Neutrophil (primary cell): Measurements from ENCODE around the gene MKRN1.
"Not testable (repeated sequence)": the region's sequence is repeated elsewhere in the genome, so short reads cannot be mapped to it uniquely, and the experiment has no call there.

Experiments
- H3K27ac ChIP-seq: fragments of 200-600 bp; sonication (generic); 2 replicates; pipeline ENCODE4 v1.5.1; 2016; ENCODE audit warnings: mild to moderate bottlenecking, moderate library complexity
- H3K27me3 ChIP-seq: fragments of 200-600 bp; sonication (generic); 2 replicates; pipeline ENCODE4 v1.6.0; 2016; ENCODE audit warnings: mild to moderate bottlenecking
- H3K36me3 ChIP-seq: fragments of 200-600 bp; sonication (generic); 2 replicates; pipeline ENCODE4 v1.5.1; 2017
- H3K4me1 ChIP-seq, 2 experiments: fragments of 200-600 bp in 1 of 2; sonication (generic) in 1 of 2; 1 replicate in 1 of 2; 2 replicates in 1 of 2; pipeline versions ENCODE4 v1.5.1 to v1.6.1; 2013 to 2016; ENCODE audit warnings: low read depth in 1 of 2, low read length in 1 of 2, mild to moderate bottlenecking in 1 of 2, moderate library complexity in 1 of 2; ENCODE audit not compliant: control insufficient read depth in 1 of 2, insufficient read depth in 1 of 2
- H3K4me3 ChIP-seq, 2 experiments: fragments of 200-600 bp in 1 of 2; sonication (generic) in 1 of 2; 1 replicate in 1 of 2; 2 replicates in 1 of 2; pipeline ENCODE4 v1.5.1; 2013 to 2016; ENCODE audit warnings: low read depth in 1 of 2, low read length in 1 of 2, mild to moderate bottlenecking in 1 of 2, moderate library complexity in 1 of 2
- H3K9me3 ChIP-seq: fragments of 200-600 bp; sonication (generic); 2 replicates; pipeline ENCODE4 v1.5.1; 2016
- TF ChIP-seq, protein P1 (sequence below): fragments of 200-600 bp; sonication (generic); IDR thresholded peaks from 2 replicates; pipeline ENCODE4 v1.5.1; 2016; ENCODE audit warnings: antibody characterized with exemption

Gene MKRN1

GRCh38 chr7:140506788-140507464 is 27.6 kb upstream of the MKRN1 start:
- Histone ChIP-seq H3K9me3 (no peaks in the 10 kb centered on the region), H3K27me3 (peaks cover 4% of the 10 kb centered on the region), H3K36me3 (no peaks in the 10 kb centered on the region), H3K27ac (no peak overlapping the region), H3K4me3 (no peak overlapping the region), H3K4me1 (no peaks in the 10 kb centered on the region)
- TF ChIP-seq, protein P1, sequence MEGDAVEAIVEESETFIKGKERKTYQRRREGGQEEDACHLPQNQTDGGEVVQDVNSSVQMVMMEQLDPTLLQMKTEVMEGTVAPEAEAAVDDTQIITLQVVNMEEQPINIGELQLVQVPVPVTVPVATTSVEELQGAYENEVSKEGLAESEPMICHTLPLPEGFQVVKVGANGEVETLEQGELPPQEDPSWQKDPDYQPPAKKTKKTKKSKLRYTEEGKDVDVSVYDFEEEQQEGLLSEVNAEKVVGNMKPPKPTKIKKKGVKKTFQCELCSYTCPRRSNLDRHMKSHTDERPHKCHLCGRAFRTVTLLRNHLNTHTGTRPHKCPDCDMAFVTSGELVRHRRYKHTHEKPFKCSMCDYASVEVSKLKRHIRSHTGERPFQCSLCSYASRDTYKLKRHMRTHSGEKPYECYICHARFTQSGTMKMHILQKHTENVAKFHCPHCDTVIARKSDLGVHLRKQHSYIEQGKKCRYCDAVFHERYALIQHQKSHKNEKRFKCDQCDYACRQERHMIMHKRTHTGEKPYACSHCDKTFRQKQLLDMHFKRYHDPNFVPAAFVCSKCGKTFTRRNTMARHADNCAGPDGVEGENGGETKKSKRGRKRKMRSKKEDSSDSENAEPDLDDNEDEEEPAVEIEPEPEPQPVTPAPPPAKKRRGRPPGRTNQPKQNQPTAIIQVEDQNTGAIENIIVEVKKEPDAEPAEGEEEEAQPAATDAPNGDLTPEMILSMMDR = no peak

GRCh38 chr7:140501966-140502365 is 22.7 kb upstream of the MKRN1 start:
- H3K27me3 ChIP-seq = no peaks in the 10 kb centered on the region
- H3K36me3 ChIP-seq = no peaks in the 10 kb centered on the region
- no peak overlapping the region for H3K4me3 ChIP-seq
- TF ChIP-seq, protein P1 = no peak
- H3K9me3 ChIP-seq = no peaks in the 10 kb centered on the region
- no peaks in the 10 kb centered on the region for H3K4me1 ChIP-seq
- H3K27ac ChIP-seq = no peak overlapping the region

GRCh38 chr7:140497807-140498206 is 18.5 kb upstream of the MKRN1 start:
- not testable (repeated sequence) for H3K9me3 ChIP-seq, H3K4me3 ChIP-seq, H3K36me3 ChIP-seq, H3K4me1 ChIP-seq, H3K27me3 ChIP-seq, H3K27ac ChIP-seq

DNA sequence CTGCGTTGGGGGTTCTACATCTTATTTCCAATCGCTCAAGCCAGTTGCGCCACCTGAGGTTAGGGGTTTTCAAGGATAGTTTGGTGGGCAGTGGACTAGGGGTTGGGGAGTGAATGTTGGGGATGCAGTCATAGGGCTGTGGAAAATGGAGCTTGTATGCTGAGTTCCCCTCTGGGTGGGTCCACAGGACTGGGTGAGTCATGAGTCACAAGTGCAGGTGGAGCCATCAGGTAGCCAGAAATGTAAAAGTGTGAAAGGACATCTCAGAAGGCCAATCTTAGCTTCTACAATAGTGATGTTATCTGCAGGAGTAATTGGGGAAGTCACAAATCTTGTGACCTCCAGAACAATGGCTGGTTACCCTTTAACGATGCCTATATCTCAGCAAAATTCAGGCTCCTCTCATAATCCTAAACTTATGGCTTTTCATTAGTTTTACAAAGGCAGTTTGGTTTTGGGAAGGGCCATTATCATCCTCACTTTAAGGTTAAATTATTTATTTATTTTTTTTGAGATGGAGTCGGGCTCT is 18.0 kb upstream of the MKRN1 start:
- Histone ChIP-seq H3K4me1 (no peaks in the 10 kb centered on the region), H3K4me3 (no peak overlapping the region), H3K27ac (no peak overlapping the region), H3K27me3 (no peaks in the 10 kb centered on the region), H3K9me3 (no peaks in the 10 kb centered on the region), H3K36me3 (no peaks in the 10 kb centered on the region)
- TF ChIP-seq, protein P1 = no peak

DNA sequence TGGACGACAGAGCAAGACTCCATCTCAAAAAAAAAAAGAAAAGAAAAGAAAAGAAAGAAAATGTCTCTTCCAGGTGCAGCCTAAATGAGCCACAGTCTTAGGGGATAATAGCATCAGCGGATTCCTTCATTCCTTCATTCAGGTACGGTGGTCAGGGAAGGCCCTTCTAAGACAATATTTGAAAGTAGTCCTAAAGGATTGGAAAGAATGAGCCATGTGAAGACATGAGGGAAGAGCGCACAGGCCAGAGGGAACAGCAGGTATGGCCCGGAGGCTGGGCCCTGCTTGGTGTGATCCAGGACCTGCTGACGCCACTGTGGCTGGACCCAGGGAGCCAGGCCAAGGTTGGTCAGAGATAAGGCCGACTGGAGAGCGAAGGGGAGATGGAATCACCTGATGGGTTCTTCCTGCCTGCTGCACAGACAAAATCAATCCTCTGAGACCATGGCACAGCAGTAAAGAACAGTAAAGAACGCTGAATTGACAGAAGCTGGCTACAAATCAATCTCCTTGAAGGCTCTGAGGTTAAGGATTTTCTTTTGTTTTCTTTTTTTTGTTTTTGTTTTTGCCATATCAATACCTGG is 16.3 kb upstream of the MKRN1 start:
- H3K4me1 ChIP-seq = no peaks in the 10 kb centered on the region
- TF ChIP-seq, protein P1 = no peak
- H3K4me3 ChIP-seq = no peak overlapping the region
- no peaks in the 10 kb centered on the region for H3K27me3 ChIP-seq
- H3K36me3 ChIP-seq = no peaks in the 10 kb centered on the region
- H3K27ac ChIP-seq = no peak overlapping the region
- no peaks in the 10 kb centered on the region for H3K9me3 ChIP-seq

- no peaks in the 10 kb centered on the region for H3K9me3 ChIP-seq
- H3K36me3 ChIP-seq = no peaks in the 10 kb centered on the region
- no peaks in the 10 kb centered on the region for H3K27me3 ChIP-seq
- H3K27ac ChIP-seq = no peak overlapping the region
- no peaks in the 10 kb centered on the region for H3K4me1 ChIP-seq
- H3K4me3 ChIP-seq = no peak overlapping the region
- TF ChIP-seq, protein P1 = no peak
Observed at GRCh38 chr7:140494867-140495266, 15.6 kb upstream of the MKRN1 start.
